ENCODE measurements around the gene CNOT10.

CNOT10 gene

DNA sequence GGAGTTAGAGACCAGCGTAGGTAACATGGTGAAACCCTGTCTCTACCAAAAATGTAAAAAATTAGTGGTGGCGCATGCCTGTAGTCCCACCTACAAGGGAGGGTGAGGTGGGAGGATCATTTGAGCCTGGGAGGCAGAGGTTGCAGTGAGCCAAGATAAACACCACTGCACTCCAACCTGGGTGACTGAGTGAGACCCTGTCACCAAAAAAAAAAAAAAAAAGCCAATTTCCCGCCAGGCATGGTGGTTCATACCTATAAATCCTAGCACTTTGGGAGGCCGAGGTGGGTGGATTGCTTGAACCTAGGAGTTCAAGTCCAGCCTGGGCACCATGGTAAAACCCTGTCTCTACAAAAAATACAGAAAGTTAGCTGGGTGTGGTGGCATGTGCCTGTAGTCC, 6.9 kb downstream of the CNOT10 start (continued):
- TF ChIP-seq ZNF776 (tag by site-specific recombination; IDR thresholded peaks at IDR 0.05; ENCODE audit: borderline replicate concordance), result no peak
- no peak for TF ChIP-seq ZFP69B (tag by site-specific recombination; IDR thresholded peaks at IDR 0.05)
- TF ChIP-seq, protein P1, sequence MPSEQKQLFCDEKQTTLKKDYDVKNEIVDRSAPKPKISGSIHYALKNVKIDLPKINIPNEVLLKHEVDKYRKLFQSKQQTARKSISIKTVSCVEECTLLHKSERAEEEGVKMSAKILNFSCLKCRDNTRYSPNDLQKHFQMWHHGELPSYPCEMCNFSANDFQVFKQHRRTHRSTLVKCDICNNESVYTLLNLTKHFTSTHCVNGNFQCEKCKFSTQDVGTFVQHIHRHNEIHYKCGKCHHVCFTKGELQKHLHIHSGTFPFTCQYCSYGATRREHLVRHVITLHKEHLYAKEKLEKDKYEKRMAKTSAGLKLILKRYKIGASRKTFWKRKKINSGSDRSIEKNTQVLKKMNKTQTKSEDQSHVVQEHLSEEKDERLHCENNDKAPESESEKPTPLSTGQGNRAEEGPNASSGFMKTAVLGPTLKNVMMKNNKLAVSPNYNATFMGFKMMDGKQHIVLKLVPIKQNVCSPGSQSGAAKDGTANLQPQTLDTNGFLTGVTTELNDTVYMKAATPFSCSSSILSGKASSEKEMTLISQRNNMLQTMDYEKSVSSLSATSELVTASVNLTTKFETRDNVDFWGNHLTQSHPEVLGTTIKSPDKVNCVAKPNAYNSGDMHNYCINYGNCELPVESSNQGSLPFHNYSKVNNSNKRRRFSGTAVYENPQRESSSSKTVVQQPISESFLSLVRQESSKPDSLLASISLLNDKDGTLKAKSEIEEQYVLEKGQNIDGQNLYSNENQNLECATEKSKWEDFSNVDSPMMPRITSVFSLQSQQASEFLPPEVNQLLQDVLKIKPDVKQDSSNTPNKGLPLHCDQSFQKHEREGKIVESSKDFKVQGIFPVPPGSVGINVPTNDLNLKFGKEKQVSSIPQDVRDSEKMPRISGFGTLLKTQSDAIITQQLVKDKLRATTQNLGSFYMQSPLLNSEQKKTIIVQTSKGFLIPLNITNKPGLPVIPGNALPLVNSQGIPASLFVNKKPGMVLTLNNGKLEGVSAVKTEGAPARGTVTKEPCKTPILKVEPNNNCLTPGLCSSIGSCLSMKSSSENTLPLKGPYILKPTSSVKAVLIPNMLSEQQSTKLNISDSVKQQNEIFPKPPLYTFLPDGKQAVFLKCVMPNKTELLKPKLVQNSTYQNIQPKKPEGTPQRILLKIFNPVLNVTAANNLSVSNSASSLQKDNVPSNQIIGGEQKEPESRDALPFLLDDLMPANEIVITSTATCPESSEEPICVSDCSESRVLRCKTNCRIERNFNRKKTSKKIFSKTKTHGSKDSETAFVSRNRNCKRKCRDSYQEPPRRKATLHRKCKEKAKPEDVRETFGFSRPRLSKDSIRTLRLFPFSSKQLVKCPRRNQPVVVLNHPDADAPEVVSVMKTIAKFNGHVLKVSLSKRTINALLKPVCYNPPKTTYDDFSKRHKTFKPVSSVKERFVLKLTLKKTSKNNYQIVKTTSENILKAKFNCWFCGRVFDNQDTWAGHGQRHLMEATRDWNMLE (tag by site-specific recombination; conservative IDR thresholded peaks at IDR 0.05; ENCODE audit: low read depth), result no peak
- TF ChIP-seq ZNF830 (tag by site-specific recombination; IDR thresholded peaks at IDR 0.05; ENCODE audit: low read depth), result no peak
- TF ChIP-seq ZNF701 (tag by site-specific recombination; IDR thresholded peaks at IDR 0.05), result no peak
- no peak for TF ChIP-seq ZNF184 (tag by site-specific recombination; IDR thresholded peaks at IDR 0.05)
- no peak for TF ChIP-seq ZNF155 (tag by site-specific recombination; IDR thresholded peaks at IDR 0.05)
- no peak for TF ChIP-seq ZNF19 (tag by site-specific recombination; IDR thresholded peaks at IDR 0.05; ENCODE audit: low read depth)
- no peak for TF ChIP-seq ZNF354C (tag by site-specific recombination; IDR thresholded peaks at IDR 0.05; ENCODE audit: borderline replicate concordance, low read depth)
- TF ChIP-seq, protein P2, sequence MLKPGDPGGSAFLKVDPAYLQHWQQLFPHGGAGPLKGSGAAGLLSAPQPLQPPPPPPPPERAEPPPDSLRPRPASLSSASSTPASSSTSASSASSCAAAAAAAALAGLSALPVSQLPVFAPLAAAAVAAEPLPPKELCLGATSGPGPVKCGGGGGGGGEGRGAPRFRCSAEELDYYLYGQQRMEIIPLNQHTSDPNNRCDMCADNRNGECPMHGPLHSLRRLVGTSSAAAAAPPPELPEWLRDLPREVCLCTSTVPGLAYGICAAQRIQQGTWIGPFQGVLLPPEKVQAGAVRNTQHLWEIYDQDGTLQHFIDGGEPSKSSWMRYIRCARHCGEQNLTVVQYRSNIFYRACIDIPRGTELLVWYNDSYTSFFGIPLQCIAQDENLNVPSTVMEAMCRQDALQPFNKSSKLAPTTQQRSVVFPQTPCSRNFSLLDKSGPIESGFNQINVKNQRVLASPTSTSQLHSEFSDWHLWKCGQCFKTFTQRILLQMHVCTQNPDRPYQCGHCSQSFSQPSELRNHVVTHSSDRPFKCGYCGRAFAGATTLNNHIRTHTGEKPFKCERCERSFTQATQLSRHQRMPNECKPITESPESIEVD (tag by site-specific recombination; IDR thresholded peaks at IDR 0.05), result no peak
- TF ChIP-seq YY1 (tag by site-specific recombination; IDR thresholded peaks at IDR 0.05), result no peak
- peak; percentile 44 for TF ChIP-seq ZFHX2 (tag by site-specific recombination; conservative IDR thresholded peaks at IDR 0.05)
- TF ChIP-seq OVOL3 (tag by site-specific recombination; IDR thresholded peaks at IDR 0.05), result no peak
- TF ChIP-seq ZEB2 (tag by site-specific recombination; IDR thresholded peaks at IDR 0.05), result no peak
- TF ChIP-seq, protein P3, sequence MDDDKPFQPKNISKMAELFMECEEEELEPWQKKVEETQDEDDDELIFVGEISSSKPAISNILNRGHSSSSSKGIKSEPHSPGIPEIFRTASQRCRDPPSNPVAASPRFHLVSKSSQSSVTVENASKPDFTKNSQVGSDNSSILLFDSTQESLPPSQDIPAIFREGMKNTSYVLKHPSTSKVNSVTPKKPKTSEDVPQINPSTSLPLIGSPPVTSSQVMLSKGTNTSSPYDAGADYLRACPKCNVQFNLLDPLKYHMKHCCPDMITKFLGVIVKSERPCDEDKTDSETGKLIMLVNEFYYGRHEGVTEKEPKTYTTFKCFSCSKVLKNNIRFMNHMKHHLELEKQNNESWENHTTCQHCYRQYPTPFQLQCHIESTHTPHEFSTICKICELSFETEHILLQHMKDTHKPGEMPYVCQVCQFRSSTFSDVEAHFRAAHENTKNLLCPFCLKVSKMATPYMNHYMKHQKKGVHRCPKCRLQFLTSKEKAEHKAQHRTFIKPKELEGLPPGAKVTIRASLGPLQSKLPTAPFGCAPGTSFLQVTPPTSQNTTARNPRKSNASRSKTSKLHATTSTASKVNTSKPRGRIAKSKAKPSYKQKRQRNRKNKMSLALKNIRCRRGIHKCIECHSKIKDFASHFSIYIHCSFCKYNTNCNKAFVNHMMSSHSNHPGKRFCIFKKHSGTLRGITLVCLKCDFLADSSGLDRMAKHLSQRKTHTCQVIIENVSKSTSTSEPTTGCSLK (tag by site-specific recombination; IDR thresholded peaks at IDR 0.05), result no peak
- peak; percentile 74 for TF ChIP-seq GLIS1 (tag by site-specific recombination; IDR thresholded peaks at IDR 0.05)
- no peak for TF ChIP-seq ZNF560 (tag by site-specific recombination; IDR thresholded peaks at IDR 0.05; ENCODE audit: borderline replicate concordance)
- TF ChIP-seq ZNF24 (tag by site-specific recombination; IDR thresholded peaks at IDR 0.05), result no peak
- TF ChIP-seq ZNF530 (tag by site-specific recombination; IDR thresholded peaks at IDR 0.05; ENCODE audit: low read depth), result no peak
- TF ChIP-seq WT1 (tag by site-specific recombination; IDR thresholded peaks at IDR 0.05), result peak; percentile 98
- TF ChIP-seq ZNF248 (tag by site-specific recombination; IDR thresholded peaks at IDR 0.05), result no peak
- no peak for TF ChIP-seq ZSCAN16 (tag by site-specific recombination; IDR thresholded peaks at IDR 0.05)
- TF ChIP-seq ZNF10 (tag by site-specific recombination; IDR thresholded peaks at IDR 0.05), result no peak

Measured in HEK293 (cell line).